GM23338 (cell line): ENCODE results near the gene BAD. TPM values are rescaled to one million over a fixed set of nuclear protein-coding genes. Genes with fewer than 3 reads are reported as not detected.

Experiments used
- ATAC-seq: fragments of 200-7000 bp; cut with Tn5 transposase; 3 replicates; pipeline ENCODE4 v1.9.1; 2020
- DNase-seq: peaks from one replicate; pipeline ENCODE4 v3.0.0-alpha.2; 2015; ENCODE audit warnings: low spot score
- H2AFZ ChIP-seq: fragments of 200-600 bp; sonication (generic); 2 replicates; pipeline ENCODE4 v1.8.0; 2016; ENCODE audit warnings: antibody characterized with exemption, mild to moderate bottlenecking, moderate library complexity
- H3F3A ChIP-seq: fragments of 200-600 bp; sonication (generic); replicated peaks from 2 replicates; pipeline ENCODE4 v1.8.0; 2017; ENCODE audit warnings: antibody characterized with exemption, mixed run types, low read depth
- H3K27ac ChIP-seq: fragments of 200-600 bp; sonication (generic); 2 replicates; pipeline ENCODE4 v1.6.1; 2016; ENCODE audit warnings: low read depth
- H3K27me3 ChIP-seq: fragments of 200-600 bp; sonication (generic); 2 replicates; pipeline ENCODE4 v1.8.0; 2016; ENCODE audit warnings: mild to moderate bottlenecking, mixed run types, moderate library complexity; ENCODE audit not compliant: insufficient read depth
- H3K36me3 ChIP-seq: fragments of 200-600 bp; sonication (generic); 2 replicates; pipeline ENCODE4 v1.8.0; 2016; ENCODE audit warnings: mild to moderate bottlenecking; ENCODE audit not compliant: insufficient read depth
- H3K4me1 ChIP-seq: fragments of 200-600 bp; sonication (generic); 2 replicates; pipeline ENCODE4 v1.8.0; 2016; ENCODE audit warnings: mild to moderate bottlenecking, moderate library complexity; ENCODE audit not compliant: insufficient read depth
- H3K4me2 ChIP-seq: fragments of 200-600 bp; sonication (generic); 2 replicates; pipeline ENCODE4 v1.7.1; 2017; ENCODE audit warnings: mixed run types
- H3K4me3 ChIP-seq: fragments of 200-600 bp; sonication (generic); 2 replicates; pipeline ENCODE4 v1.6.1; 2016; ENCODE audit warnings: mixed run types
- H3K79me2 ChIP-seq: fragments of 200-600 bp; sonication (generic); replicated peaks from 2 replicates; pipeline ENCODE4 v1.8.0; 2017; ENCODE audit warnings: mild to moderate bottlenecking; ENCODE audit not compliant: insufficient read depth
- H3K9me2 ChIP-seq: fragments of 200-600 bp; sonication (generic); 2 replicates; pipeline ENCODE4 v1.8.0; 2017; ENCODE audit not compliant: insufficient read depth
- H4K20me1 ChIP-seq: fragments of 200-600 bp; sonication (generic); replicated peaks from 2 replicates; pipeline ENCODE4 v1.8.0; 2017; ENCODE audit warnings: mild to moderate bottlenecking; ENCODE audit not compliant: insufficient read depth
- H3K27ac Mint-ChIP-seq: 2 replicates; pipeline ENCODE4 v1.8.0; 2020; ENCODE audit warnings: inconsistent platforms, mild to moderate bottlenecking, moderate library complexity, mixed read lengths
- H3K27me3 Mint-ChIP-seq: 3 replicates; pipeline ENCODE4 v1.8.0; 2022; ENCODE audit warnings: low read depth, mild to moderate bottlenecking, moderate library complexity, mixed read lengths, inconsistent platforms; ENCODE audit not compliant: insufficient read depth, poor library complexity
- H3K36me3 Mint-ChIP-seq: 3 replicates; pipeline ENCODE4 v1.8.0; 2021; ENCODE audit warnings: low read depth, mild to moderate bottlenecking, inconsistent platforms, moderate library complexity, mixed read lengths
- H3K4me1 Mint-ChIP-seq: 3 replicates; pipeline ENCODE4 v1.8.0; 2020; ENCODE audit warnings: mild to moderate bottlenecking, inconsistent platforms, mixed read lengths
- H3K4me3 Mint-ChIP-seq: 3 replicates; pipeline ENCODE4 v1.8.0; 2021; ENCODE audit warnings: moderate library complexity, mild to moderate bottlenecking, inconsistent platforms, mixed read lengths
- H3K9me3 Mint-ChIP-seq: 3 replicates; pipeline ENCODE4 v1.8.0; 2020; ENCODE audit warnings: moderate library complexity, mild to moderate bottlenecking, inconsistent platforms, mixed read lengths
- CREB1 ChIP-seq: fragments of 250-450 bp; sonication (Bioruptor Pico); IDR thresholded peaks from 2 replicates; pipeline ENCODE4 v1.5.0; 2020; ENCODE audit warnings: low read depth, mild to moderate bottlenecking, moderate library complexity
- EZH2 ChIP-seq: fragments of 200-600 bp; sonication (generic); IDR thresholded peaks from one replicate; pipeline ENCODE4 v1.8.0; 2017; ENCODE audit warnings: antibody characterized with exemption, mild to moderate bottlenecking, low read depth; ENCODE audit not compliant: unreplicated experiment
- EZH2phosphoT487 ChIP-seq: fragments of 200-600 bp; sonication (generic); IDR thresholded peaks from one replicate; pipeline ENCODE4 v1.8.1; 2018; ENCODE audit warnings: antibody characterized with exemption; ENCODE audit not compliant: unreplicated experiment
- JUNB ChIP-seq: IDR thresholded peaks from one replicate; pipeline ENCODE4 v1.6.1; 2016; ENCODE audit warnings: antibody characterized with exemption; ENCODE audit not compliant: unreplicated experiment
- NANOG ChIP-seq: IDR thresholded peaks from 2 replicates; pipeline ENCODE4 v1.6.1; 2016; ENCODE audit warnings: antibody characterized with exemption, borderline replicate concordance
- POLR2AphosphoS5 ChIP-seq: IDR thresholded peaks from 2 replicates; pipeline ENCODE4 v1.6.1; 2016; ENCODE audit warnings: antibody characterized with exemption, low read depth
- STAT1 ChIP-seq: IDR thresholded peaks from one replicate; pipeline ENCODE4 v1.6.1; 2016; ENCODE audit warnings: antibody characterized with exemption; ENCODE audit not compliant: unreplicated experiment
- ZNF114 ChIP-seq: fragments of 250-450 bp; sonication (Bioruptor Pico); IDR thresholded peaks from 2 replicates; pipeline ENCODE4 v1.5.0; 2020; ENCODE audit warnings: mild to moderate bottlenecking, moderate library complexity
- ZNF331 ChIP-seq: fragments of 250-450 bp; sonication (Bioruptor Pico); IDR thresholded peaks from 2 replicates; pipeline ENCODE4 v1.5.0; 2020; ENCODE audit warnings: low read depth, mild to moderate bottlenecking, moderate library complexity
- polyA plus RNA-seq: library from polyadenylated mRNA; unstranded; fragments of >200 nt; fragmentation: Nextera tagmentation; extraction: Ambion mirVana; gene quantifications from 2 replicates; pipeline ENCODE4 v1.2.1, GENCODE V29; 2016
- total RNA-seq: library from RNA; depleted of rRNA; stranded (reverse); fragments of >200 nt; shearing (Covaris generic); gene quantifications from 2 replicates; pipeline ENCODE4 v1.2.3, GENCODE V29; 2014
- TF ChIP-seq, protein P1 (sequence below): fragments of 250-450 bp; sonication (Bioruptor Pico); IDR thresholded peaks from 2 replicates; pipeline ENCODE4 v1.5.0; 2020; ENCODE audit warnings: mild to moderate bottlenecking, moderate library complexity
- TF ChIP-seq, protein P2 (sequence below): IDR thresholded peaks from 2 replicates; pipeline ENCODE4 v1.6.1; 2016; ENCODE audit warnings: antibody characterized with exemption
- TF ChIP-seq, protein P3 (sequence below), 2 experiments: fragments of 200-600 bp in 1 of 2; sonication (generic) in 1 of 2; conservative IDR thresholded peaks; 2 replicates each; pipeline versions ENCODE4 v1.5.1 to v1.6.1; 2016 to 2017; ENCODE audit warnings: antibody characterized with exemption in 2 of 2, low read depth in 2 of 2, mild to moderate bottlenecking in 2 of 2, moderate library complexity in 1 of 2
- TF ChIP-seq, protein P4 (sequence below): IDR thresholded peaks from one replicate; pipeline ENCODE4 v1.6.1; 2018; ENCODE audit warnings: antibody characterized with exemption; ENCODE audit not compliant: unreplicated experiment

The BAD gene
- total and polyA plus RNA-seq, 2 experiments from 2014 or later: 46.3 to 46.4 TPM

DNA sequence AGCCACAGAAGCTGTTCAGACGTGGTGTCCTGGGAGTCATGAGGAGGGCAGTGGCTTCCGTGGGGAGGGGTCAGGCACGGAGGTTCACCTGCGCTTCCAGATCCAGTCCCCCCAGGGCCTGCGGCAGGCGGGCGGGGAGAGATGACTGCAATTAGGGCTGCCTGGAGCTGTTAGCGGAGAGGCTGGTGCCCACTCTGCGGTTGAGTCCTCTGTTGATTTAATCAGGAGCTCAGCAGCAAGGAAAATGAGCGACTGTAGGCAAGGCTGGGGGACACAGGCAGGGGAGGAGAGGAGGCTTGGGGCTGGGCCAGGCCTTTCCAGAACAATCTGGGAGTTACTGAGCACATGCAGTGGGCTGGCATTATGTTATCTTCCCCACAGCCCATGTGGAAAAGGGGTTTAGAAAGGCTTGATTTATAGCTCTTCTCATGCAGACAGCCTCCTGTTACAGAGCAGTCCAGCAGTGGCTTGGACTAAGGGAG, 20.1 kb downstream of the BAD start:
- Mint-ChIP-seq H3K27ac (no peak overlapping the region; the same call in 1 of the 2 replicates), H3K9me3 (no peaks in the 10 kb centered on the region; the same call in 2 of the 3 replicates), H3K27me3 (peaks cover 12% of the 10 kb centered on the region), H3K4me1 (peaks cover 19% of the 10 kb centered on the region), H3K4me3 (no peak overlapping the region; the same call in 2 of the 3 replicates), H3K36me3 (peaks cover 70% of the 10 kb centered on the region)
- no peak overlapping the region for H3K4me3 ChIP-seq
- H3K4me2 ChIP-seq: no peak overlapping the region
- peaks cover 17% of the 10 kb centered on the region for H3F3A ChIP-seq
- DNase-seq: no peak
- H2AFZ ChIP-seq: no peak overlapping the region
- TF ChIP-seq, protein P1, sequence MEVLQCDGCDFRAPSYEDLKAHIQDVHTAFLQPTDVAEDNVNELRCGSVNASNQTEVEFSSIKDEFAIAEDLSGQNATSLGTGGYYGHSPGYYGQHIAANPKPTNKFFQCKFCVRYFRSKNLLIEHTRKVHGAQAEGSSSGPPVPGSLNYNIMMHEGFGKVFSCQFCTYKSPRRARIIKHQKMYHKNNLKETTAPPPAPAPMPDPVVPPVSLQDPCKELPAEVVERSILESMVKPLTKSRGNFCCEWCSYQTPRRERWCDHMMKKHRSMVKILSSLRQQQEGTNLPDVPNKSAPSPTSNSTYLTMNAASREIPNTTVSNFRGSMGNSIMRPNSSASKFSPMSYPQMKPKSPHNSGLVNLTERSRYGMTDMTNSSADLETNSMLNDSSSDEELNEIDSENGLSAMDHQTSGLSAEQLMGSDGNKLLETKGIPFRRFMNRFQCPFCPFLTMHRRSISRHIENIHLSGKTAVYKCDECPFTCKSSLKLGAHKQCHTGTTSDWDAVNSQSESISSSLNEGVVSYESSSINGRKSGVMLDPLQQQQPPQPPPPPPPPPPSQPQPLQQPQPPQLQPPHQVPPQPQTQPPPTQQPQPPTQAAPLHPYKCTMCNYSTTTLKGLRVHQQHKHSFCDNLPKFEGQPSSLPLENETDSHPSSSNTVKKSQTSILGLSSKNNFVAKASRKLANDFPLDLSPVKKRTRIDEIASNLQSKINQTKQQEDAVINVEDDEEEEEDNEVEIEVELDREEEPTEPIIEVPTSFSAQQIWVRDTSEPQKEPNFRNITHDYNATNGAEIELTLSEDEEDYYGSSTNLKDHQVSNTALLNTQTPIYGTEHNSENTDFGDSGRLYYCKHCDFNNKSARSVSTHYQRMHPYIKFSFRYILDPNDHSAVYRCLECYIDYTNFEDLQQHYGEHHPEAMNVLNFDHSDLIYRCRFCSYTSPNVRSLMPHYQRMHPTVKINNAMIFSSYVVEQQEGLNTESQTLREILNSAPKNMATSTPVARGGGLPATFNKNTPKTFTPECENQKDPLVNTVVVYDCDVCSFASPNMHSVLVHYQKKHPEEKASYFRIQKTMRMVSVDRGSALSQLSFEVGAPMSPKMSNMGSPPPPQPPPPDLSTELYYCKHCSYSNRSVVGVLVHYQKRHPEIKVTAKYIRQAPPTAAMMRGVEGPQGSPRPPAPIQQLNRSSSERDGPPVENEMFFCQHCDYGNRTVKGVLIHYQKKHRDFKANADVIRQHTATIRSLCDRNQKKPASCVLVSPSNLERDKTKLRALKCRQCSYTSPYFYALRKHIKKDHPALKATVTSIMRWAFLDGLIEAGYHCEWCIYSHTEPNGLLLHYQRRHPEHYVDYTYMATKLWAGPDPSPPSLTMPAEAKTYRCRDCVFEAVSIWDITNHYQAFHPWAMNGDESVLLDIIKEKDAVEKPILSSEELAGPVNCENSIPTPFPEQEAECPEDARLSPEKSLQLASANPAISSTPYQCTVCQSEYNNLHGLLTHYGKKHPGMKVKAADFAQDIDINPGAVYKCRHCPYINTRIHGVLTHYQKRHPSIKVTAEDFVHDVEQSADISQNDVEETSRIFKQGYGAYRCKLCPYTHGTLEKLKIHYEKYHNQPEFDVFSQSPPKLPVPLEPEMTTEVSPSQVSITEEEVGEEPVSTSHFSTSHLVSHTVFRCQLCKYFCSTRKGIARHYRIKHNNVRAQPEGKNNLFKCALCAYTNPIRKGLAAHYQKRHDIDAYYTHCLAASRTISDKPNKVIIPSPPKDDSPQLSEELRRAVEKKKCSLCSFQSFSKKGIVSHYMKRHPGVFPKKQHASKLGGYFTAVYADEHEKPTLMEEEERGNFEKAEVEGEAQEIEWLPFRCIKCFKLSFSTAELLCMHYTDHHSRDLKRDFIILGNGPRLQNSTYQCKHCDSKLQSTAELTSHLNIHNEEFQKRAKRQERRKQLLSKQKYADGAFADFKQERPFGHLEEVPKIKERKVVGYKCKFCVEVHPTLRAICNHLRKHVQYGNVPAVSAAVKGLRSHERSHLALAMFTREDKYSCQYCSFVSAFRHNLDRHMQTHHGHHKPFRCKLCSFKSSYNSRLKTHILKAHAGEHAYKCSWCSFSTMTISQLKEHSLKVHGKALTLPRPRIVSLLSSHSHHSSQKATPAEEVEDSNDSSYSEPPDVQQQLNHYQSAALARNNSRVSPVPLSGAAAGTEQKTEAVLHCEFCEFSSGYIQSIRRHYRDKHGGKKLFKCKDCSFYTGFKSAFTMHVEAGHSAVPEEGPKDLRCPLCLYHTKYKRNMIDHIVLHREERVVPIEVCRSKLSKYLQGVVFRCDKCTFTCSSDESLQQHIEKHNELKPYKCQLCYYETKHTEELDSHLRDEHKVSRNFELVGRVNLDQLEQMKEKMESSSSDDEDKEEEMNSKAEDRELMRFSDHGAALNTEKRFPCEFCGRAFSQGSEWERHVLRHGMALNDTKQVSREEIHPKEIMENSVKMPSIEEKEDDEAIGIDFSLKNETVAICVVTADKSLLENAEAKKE (CRISPR knock-in tag): no peak
- TF ChIP-seq JUNB: no peak
- TF ChIP-seq, protein P2, sequence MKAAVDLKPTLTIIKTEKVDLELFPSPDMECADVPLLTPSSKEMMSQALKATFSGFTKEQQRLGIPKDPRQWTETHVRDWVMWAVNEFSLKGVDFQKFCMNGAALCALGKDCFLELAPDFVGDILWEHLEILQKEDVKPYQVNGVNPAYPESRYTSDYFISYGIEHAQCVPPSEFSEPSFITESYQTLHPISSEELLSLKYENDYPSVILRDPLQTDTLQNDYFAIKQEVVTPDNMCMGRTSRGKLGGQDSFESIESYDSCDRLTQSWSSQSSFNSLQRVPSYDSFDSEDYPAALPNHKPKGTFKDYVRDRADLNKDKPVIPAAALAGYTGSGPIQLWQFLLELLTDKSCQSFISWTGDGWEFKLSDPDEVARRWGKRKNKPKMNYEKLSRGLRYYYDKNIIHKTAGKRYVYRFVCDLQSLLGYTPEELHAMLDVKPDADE: no peak
- TF ChIP-seq, protein P3, sequence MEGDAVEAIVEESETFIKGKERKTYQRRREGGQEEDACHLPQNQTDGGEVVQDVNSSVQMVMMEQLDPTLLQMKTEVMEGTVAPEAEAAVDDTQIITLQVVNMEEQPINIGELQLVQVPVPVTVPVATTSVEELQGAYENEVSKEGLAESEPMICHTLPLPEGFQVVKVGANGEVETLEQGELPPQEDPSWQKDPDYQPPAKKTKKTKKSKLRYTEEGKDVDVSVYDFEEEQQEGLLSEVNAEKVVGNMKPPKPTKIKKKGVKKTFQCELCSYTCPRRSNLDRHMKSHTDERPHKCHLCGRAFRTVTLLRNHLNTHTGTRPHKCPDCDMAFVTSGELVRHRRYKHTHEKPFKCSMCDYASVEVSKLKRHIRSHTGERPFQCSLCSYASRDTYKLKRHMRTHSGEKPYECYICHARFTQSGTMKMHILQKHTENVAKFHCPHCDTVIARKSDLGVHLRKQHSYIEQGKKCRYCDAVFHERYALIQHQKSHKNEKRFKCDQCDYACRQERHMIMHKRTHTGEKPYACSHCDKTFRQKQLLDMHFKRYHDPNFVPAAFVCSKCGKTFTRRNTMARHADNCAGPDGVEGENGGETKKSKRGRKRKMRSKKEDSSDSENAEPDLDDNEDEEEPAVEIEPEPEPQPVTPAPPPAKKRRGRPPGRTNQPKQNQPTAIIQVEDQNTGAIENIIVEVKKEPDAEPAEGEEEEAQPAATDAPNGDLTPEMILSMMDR (conservative IDR thresholded peaks at IDR 0.05; ENCODE audit: low read depth in 2 of 2): no peak
- no peak for TF ChIP-seq NANOG
- TF ChIP-seq, protein P4, sequence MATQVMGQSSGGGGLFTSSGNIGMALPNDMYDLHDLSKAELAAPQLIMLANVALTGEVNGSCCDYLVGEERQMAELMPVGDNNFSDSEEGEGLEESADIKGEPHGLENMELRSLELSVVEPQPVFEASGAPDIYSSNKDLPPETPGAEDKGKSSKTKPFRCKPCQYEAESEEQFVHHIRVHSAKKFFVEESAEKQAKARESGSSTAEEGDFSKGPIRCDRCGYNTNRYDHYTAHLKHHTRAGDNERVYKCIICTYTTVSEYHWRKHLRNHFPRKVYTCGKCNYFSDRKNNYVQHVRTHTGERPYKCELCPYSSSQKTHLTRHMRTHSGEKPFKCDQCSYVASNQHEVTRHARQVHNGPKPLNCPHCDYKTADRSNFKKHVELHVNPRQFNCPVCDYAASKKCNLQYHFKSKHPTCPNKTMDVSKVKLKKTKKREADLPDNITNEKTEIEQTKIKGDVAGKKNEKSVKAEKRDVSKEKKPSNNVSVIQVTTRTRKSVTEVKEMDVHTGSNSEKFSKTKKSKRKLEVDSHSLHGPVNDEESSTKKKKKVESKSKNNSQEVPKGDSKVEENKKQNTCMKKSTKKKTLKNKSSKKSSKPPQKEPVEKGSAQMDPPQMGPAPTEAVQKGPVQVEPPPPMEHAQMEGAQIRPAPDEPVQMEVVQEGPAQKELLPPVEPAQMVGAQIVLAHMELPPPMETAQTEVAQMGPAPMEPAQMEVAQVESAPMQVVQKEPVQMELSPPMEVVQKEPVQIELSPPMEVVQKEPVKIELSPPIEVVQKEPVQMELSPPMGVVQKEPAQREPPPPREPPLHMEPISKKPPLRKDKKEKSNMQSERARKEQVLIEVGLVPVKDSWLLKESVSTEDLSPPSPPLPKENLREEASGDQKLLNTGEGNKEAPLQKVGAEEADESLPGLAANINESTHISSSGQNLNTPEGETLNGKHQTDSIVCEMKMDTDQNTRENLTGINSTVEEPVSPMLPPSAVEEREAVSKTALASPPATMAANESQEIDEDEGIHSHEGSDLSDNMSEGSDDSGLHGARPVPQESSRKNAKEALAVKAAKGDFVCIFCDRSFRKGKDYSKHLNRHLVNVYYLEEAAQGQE: no peak
- TF ChIP-seq EZH2phosphoT487: no peak
- no peak for TF ChIP-seq EZH2
- no peak for TF ChIP-seq POLR2AphosphoS5
- no peak for TF ChIP-seq STAT1
- no peak for TF ChIP-seq ZNF331 (CRISPR knock-in tag)
- TF ChIP-seq CREB1 (CRISPR knock-in tag): no peak
- no peak for TF ChIP-seq ZNF114 (CRISPR knock-in tag)
- 0 out of 2 replicates have a peak overlapping the region, but pooled peaks have one; percentile 32 for H3K27ac ChIP-seq
- no peaks in the 10 kb centered on the region for H3K79me2 ChIP-seq
- H3K4me1 ChIP-seq: 0 out of 2 replicates have a peak, but pooled peaks cover 8% of the 10 kb centered on the region
- no peak for ATAC-seq
- no peaks in the 10 kb centered on the region for H3K9me2 ChIP-seq
- H3K36me3 ChIP-seq: peaks cover 6% of the 10 kb centered on the region
- H4K20me1 ChIP-seq: 0 out of 2 replicates have a peak, but pooled peaks cover 4% of the 10 kb centered on the region
- H3K27me3 ChIP-seq: no peaks in the 10 kb centered on the region
